ENCODE measurements around the gene SNAPC4.

SNAPC4 gene, protein sequence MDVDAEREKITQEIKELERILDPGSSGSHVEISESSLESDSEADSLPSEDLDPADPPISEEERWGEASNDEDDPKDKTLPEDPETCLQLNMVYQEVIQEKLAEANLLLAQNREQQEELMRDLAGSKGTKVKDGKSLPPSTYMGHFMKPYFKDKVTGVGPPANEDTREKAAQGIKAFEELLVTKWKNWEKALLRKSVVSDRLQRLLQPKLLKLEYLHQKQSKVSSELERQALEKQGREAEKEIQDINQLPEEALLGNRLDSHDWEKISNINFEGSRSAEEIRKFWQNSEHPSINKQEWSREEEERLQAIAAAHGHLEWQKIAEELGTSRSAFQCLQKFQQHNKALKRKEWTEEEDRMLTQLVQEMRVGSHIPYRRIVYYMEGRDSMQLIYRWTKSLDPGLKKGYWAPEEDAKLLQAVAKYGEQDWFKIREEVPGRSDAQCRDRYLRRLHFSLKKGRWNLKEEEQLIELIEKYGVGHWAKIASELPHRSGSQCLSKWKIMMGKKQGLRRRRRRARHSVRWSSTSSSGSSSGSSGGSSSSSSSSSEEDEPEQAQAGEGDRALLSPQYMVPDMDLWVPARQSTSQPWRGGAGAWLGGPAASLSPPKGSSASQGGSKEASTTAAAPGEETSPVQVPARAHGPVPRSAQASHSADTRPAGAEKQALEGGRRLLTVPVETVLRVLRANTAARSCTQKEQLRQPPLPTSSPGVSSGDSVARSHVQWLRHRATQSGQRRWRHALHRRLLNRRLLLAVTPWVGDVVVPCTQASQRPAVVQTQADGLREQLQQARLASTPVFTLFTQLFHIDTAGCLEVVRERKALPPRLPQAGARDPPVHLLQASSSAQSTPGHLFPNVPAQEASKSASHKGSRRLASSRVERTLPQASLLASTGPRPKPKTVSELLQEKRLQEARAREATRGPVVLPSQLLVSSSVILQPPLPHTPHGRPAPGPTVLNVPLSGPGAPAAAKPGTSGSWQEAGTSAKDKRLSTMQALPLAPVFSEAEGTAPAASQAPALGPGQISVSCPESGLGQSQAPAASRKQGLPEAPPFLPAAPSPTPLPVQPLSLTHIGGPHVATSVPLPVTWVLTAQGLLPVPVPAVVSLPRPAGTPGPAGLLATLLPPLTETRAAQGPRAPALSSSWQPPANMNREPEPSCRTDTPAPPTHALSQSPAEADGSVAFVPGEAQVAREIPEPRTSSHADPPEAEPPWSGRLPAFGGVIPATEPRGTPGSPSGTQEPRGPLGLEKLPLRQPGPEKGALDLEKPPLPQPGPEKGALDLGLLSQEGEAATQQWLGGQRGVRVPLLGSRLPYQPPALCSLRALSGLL (N-terminal part only)

GRCh38 chr9:136400038-136400834, at the start of gene SNAPC4:
Gene SNAPC4 (minus strand): TSS chr9:136400170. CDS start chr9:136398428, 1,742 bp downstream.
- DNase-seq = peak; percentile 76

DNA sequence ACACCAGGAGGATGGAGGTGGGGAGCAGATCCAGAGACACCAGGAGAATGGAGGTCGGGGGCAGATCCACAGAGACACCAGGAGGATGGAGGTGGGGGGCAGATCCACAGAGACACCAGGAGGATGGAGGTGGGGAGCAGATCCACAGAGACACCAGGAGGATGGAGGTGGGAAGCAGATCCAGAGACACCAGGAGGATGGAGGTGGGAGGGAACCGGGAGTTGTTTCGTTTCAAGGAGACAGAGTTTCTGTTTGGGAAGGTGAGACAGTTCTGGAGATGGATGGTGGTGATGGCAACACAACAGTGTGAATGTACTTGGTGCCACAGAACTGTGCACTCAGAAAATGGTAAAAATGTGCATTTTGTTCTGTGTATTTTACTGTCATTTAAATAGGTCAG, 48.7 kb upstream of the SNAPC4 start:
- DNase-seq = no peak

DNA sequence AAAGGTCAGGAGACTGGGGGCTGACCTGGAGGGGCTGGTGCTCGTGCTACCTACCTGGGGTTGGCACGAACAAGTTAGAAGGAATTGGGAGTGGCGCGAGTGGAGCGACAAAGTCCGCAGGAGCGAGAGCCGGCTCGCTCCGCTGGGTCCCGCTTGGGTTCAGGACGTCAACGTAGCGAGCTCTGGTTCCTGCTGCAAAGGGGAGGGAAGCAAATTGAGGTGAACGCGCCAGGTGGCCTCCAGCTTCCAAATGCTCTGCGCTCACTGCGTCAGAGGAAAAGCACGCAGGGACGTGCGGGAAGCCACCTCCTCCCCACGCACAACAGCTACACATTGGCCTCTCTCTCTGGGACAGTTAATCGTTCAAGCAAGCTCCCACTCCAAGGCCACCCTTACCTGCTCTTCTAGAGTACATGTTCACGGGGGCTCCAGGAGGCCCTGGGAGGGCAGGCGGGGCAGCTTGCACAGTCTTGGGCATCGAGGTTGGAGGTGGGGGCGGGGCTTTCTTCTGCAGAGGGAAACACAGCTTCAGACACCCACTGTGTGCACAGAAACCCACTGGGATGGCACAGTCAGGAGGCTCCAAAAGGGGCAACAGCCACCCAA, 47.3 kb upstream of the SNAPC4 start:
- no peak for DNase-seq

GRCh38 chr9:136445799-136446198, 45.8 kb upstream of the SNAPC4 start:
- DNase-seq = no peak

DNA sequence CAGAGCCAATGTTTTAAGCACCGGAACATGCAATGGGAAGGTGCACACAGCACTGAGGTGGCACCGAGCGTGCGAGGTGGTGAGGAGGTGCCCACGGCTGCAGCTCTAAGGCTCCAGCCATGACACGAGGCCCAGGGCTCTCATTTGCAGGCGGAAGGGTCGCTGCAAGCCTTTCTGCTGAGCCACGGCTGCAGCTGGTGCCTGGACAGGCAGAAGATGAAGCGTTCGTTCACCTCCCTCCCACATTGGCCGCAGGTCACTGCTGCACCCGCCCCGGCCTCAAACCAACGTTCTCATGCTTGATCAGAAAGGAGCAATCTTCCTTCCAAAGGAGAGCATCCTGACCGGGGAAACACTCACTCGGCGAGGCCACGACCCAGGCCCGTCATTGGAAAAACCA, 44.1 kb upstream of the SNAPC4 start:
- no peak for DNase-seq

GRCh38 chr9:136443687-136444086, 43.7 kb upstream of the SNAPC4 start:
- DNase-seq = no peak

GRCh38 chr9:136443087-136443486, 43.1 kb upstream of the SNAPC4 start:
- DNase-seq = no peak

GRCh38 chr9:136442265-136442664, 42.3 kb upstream of the SNAPC4 start:
- DNase-seq = no peak

GRCh38 chr9:136441681-136442245, 41.8 kb upstream of the SNAPC4 start:
- no peak for DNase-seq

GRCh38 chr9:136441191-136441680, 41.3 kb upstream of the SNAPC4 start:
- DNase-seq = no peak

- peak; percentile 77 for DNase-seq
Measured at GRCh38 chr9:136439481-136440408, 39.8 kb upstream of the SNAPC4 start, which contains the start of gene INPP5E. Gene INPP5E (minus strand): TSS chr9:136439845. CDS start chr9:136439419, 426 bp downstream.

DNA sequence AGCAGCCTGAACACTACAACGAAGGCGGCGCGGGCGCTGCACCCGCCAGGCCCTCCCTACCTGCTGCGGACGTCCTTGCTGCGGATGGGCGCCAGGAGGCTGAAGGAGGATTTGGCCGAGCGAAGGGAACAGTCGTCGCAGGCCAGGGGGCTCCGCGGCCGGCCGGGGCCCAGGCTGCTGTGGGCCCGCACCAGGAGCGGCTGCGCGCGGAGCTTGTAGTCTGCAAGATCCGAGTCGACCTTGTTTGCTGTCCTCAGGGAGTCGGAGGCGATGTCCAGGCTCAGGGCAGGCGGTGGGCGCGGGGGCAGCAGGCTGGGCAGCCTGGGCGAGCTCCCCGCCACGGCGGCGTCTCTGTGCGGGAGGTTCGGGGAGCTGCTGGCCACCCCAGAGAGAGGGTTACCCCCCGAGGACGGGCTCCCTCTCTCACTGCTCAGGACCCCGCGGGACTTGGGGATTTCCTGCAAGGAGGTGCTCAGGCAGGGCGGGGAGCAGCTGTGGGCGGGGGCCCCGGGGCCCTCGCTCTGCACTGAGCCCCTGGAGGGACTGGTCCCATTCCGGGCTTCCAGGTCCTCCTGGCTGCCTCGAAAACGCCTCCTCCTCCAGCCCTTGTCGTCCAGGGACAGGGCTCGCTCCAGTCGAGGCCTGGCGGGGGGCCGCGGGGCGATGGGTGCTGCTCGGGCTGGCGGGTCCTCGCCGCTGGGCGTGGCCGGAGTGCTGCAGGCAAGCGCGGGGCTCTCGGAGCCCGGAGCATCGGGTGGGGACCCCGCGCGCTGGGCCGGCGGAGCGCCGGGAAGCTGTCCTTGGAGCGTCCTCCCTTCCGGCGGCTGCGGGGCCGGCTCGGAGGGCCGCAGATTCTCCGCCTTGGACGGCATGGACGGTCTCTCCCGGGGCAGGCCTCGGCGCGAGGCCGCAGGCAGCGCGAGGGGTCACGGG, 38.8 kb upstream of the SNAPC4 start:
- peak; percentile 37 for DNase-seq

- DNase-seq = no peak
Measured at GRCh38 chr9:136437839-136438547, 38.0 kb upstream of the SNAPC4 start.

DNA sequence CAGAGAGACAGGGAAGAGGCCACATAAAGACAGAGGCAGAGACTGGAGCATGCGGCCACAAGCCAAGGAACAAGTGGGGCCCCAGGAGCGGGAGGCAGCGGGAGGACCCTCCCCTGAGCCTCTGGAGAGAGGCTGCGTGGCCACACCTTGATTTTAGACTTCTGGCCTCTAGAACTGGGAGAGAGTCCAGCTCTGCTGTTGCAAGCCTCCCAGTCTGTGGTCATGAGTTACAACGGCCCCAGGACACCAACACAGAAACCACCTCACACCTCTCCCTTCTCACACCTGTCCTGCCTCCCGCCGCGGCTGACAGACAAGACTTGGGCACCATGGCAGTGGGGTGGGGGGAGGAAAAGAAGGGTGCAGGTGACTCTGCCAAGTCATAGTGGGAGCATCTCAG, 37.5 kb upstream of the SNAPC4 start:
- no peak for DNase-seq

- no peak for DNase-seq
Measured at GRCh38 chr9:136436055-136436634, 36.2 kb upstream of the SNAPC4 start.

DNA sequence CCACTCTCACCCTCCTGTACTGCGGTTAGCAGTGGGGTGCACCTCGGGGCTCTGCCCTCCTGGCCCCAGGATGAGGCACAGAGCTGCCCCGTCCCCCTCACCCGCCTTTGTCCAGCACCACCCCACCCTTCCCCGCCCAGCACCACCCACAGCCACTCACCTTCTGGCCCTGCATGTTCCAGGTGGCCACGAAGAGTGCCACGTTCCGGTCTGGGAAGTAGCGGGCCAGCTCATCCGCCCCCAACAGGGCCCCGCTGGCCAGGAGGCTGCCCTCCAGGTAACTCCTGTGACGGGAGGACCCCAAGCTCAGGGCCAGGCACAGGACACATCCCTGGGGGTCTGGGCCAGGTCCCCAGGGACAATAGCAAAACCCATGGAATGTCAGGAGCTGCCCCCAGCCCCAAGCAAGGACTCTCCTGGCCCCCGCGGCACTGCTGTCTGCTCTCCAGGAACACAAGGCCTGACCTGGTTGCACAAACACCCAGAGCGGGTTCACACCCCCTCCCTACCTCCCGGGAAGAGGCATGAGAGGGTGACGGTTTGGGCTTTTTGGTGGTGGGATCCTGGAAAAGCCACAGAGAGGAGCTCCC, 34.7 kb upstream of the SNAPC4 start:
- no peak for DNase-seq
